GM19438 (cell line): ENCODE results near the gene LAMB2.

Source experiments
- ATAC-seq: cut with Tn5 transposase; IDR thresholded peaks from one replicate; pipeline ENCODE4 v1.9.1; 2021; ENCODE audit warnings: low read depth; ENCODE audit not compliant: unreplicated experiment

The LAMB2 gene

GRCh38 chr3:49132437-49133225 is at the start of gene LAMB2:
Gene LAMB2, minus strand, starts transcription at chr3:49133050. Its CDS starts 183 bp downstream, at chr3:49132867.
- ATAC-seq, result no peak

- ATAC-seq, result no peak
These were observed 48.5 kb upstream of the LAMB2 start for GRCh38 chr3:49181351-49181750.

- ATAC-seq, result no peak
These were observed 47.3 kb upstream of the LAMB2 start for GRCh38 chr3:49180116-49180515.

DNA sequence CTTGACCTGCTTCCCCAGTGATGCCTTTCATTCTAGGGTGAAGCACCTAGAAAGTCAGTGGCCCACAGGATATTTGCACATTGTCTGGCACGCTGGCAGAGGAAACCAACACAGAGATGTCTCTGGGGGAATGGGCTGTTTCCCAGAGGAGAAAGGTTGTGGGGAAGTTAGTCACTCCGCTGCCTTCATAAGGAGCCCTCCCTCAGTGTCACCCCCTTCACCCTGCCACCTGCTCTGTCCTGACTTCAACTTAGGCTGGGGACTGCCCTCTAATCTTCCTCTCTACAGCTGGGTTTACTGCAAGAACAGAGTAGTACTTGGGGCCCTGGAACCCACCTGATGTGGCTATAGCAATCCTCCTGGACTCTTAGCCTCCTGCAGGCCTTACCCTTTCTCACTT is 44.2 kb upstream of the LAMB2 start:
- no peak for ATAC-seq

- ATAC-seq, result no peak
These were observed 42.7 kb upstream of the LAMB2 start for GRCh38 chr3:49175530-49175929.

GRCh38 chr3:49174397-49174985 is 41.6 kb upstream of the LAMB2 start:
- ATAC-seq, result no peak

DNA sequence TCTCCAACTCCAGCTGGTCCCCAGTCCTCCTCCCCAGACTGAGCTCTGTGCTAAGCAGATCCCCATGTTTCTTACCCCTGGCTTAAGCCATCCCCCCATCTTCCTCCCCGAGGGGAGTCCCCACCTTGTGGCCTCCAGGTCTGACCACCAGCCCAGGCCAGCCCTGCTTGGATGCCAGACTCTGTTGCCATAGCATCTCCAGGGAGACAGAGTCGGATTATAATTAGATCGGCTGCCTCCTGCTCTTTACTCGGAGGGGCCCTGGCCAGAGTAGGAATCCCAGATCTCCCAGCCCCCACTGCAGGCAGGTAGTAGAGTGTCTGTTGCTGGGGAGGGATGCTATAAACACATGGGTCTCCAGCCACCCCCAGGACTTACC is 40.9 kb upstream of the LAMB2 start:
- ATAC-seq, result no peak

DNA sequence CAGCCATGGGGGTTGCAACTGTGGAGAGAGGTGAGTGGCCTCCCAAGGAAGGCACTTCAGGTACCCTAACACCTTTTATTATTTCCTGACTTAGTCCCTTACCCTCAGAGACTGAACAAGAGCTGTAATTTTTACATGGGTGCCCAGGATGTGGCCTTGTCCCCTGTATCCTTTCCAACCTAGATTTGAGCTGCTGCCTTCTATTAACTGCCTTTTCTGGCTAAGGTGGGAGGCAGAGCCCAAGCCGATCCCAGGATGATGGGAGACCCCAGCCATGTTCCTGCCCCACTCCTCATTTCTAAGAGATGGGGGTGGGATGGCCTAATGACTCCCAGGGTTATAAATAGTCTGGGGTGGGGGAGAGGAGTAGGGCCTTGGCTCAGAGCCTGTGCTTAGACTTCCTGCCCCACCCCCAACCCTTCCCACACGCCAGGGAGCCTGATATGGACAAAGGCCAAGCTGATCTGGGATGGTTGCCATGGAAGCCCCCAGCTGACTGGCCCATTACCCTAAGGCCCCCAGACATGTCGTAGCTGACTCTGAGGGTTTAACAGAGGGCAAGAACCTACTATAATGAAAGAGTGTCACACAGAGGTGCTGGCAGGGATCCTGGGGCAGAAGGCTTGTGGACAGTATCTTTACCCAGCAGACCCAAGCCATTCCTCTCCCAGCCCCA is 40.4 kb upstream of the LAMB2 start:
- ATAC-seq, result no peak

GRCh38 chr3:49172551-49173041 is 39.7 kb upstream of the LAMB2 start:
- no peak for ATAC-seq

DNA sequence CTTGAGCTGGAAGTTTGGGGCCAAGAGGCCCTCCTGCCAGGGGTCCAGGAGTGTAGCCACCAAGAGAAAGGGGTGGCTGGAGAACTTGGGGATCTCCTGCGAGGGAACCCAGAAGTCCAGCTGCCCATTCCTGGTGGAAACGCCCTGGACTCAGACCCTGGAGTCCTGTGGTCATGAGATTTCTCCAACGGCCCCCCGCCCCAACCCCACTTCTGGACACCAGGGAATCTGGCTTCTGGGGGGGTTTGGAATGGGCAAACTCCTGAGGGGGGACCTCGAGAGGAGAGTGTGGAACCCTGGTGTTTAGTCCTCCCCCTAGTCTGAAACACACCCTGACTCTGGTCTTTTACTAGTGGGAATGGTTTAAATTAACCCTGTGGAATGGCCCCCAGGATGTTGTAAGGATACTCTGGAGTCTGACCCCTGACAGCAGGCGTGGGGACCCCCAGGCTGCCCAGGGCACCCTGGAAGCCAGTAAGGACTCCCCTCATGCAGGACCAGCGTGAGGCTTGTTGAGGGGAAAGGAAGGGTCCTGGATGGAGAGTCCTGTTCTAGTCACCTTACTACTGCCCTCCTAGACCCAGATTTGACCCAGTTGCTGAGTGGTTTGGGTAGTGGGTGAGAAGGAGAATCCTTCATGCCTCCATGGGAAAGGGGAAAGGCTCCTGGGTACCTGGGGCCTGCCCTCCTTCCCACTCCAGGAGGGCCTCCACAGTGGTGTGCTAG is 39.1 kb upstream of the LAMB2 start:
- ATAC-seq, result no peak

DNA sequence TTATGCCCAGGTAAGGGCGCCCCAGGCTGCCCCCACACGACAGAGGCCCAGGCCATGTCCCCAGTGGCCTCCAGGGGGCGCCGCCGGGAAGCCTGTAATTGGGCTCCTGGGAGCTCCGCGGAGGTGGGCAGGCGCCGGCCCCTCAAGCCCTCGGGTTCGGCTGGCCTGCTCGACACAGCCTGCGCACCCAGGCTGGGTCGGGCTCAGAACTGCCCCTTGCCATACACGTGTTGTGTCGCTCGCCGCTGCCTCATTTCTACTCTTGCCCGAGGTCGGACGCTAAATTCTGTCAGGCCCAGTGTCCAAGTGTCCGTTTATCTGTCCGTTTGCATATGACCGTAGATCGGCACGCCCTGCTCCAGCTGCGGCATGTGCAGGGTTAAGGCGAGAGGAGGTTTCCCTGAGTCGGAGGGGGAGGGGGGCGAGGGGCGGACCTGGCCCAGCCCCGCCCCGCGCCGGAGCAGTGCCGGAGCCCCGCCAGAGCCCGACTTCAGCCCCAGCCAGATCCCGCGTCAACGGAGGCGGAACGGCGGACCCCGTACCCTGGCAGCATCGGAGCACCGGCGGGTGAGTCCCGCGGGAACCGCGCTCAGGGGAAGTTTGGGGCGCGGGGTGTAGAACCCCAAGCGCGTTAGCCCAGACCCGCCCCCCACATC is 38.4 kb upstream of the LAMB2 start, which contains the start of gene KLHDC8B:
TSS of gene KLHDC8B (plus strand) at position 480 of the 656 bp plus-strand sequence. CDS start 1,172 bp downstream, outside the sequence.
- peak; percentile 66 for ATAC-seq

- no peak for ATAC-seq
These were observed 37.9 kb upstream of the LAMB2 start for GRCh38 chr3:49170744-49171118.

GRCh38 chr3:49166752-49167556 is 34.1 kb upstream of the LAMB2 start:
- ATAC-seq, result no peak

GRCh38 chr3:49165771-49166751 is 33.2 kb upstream of the LAMB2 start, which contains the start of gene CCDC71:
Gene CCDC71, minus strand, starts transcription at chr3:49166331. Its CDS starts 2,123 bp downstream, at chr3:49164208.
- ATAC-seq, result peak; percentile 53

DNA sequence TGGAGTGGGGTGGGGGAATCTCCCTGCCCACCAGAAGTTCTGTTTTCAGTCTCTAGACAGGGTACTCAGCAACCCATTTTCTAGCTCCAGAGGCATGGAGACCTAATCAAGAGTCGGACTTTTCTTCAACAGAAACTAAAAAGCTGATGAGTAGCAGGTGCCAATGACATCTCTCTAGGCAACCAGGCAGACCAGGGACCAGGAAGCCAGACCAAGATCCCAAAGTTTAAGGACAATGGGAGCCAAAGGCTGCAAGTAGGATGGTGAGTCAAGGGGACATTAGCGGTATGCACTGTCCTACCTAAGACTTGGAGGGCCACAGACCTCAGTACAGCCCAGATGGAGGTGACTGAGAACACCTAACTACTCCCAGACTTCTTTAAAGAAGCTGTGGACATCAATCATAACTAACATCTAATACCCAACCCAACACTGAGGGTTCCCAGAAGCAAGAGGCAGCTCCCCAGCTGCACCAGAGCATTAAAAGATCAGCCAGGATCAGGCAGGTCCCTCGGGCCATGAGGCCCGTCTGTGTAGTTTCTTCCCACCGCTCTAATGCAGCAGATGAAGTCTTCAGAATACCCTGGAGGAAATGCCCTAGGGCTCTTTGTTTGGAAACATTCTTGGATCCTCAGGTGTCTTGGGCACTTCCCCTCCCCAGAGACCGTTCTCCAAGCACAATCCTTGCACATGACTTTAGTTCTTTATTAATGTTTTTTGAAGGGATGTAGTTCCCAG is 32.3 kb upstream of the LAMB2 start:
- ATAC-seq, result no peak

DNA sequence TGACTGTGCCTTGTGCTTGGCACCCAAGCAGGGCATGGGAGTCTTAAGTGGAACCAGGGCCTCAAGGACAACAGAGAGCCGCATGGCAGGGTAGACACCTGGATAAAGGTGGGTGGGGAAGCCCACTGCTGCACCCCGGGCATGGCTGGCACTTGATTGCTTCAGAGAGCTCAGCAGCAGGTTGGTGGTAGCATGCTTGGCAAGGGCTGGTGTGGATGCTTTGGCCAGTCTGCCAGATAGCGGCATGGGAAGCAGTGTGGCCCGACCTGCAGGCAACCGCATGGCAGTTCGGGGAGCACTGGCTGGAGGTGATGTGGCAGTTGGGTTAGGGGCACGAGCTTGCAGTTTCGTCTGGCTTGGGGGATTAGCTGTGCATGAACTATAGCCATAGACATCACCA is 30.8 kb upstream of the LAMB2 start:
- no peak for ATAC-seq

GRCh38 chr3:49162751-49163419 is 30.0 kb upstream of the LAMB2 start:
- no peak for ATAC-seq
